HT1080 (cell line): Measurements from ENCODE around the gene RNU7-1. TPM values are rescaled to one million over a fixed set of nuclear protein-coding genes. Genes with fewer than 3 reads are reported as not detected.

Experiments
- DNase-seq: peaks from one replicate; pipeline ENCODE4 v3.0.0-alpha.2; 2015; ENCODE audit warnings: low read depth
- total RNA-seq: library from RNA; depleted of rRNA; stranded (reverse); fragments of >200 nt; shearing (Covaris generic); gene quantifications from 2 replicates; pipeline ENCODE4 v1.2.3, GENCODE V29; 2014

Gene RNU7-1
- total RNA-seq, 1 experiment from 2014 or later: not detected

GRCh38 chr12:6952121-6952862 lies 8.7 kb downstream of the RNU7-1 start:
- DNase-seq: no peak

- no peak for DNase-seq
These were observed 9.3 kb downstream of the RNU7-1 start for GRCh38 chr12:6952863-6953441.

GRCh38 chr12:6953442-6954315 lies 10.1 kb downstream of the RNU7-1 start:
- DNase-seq: peak; percentile 33

- DNase-seq: no peak
These were observed 10.9 kb downstream of the RNU7-1 start for GRCh38 chr12:6954316-6955107.

GRCh38 chr12:6955108-6956020 lies 11.7 kb downstream of the RNU7-1 start:
- DNase-seq: no peak

- no peak for DNase-seq
These were observed 12.6 kb downstream of the RNU7-1 start for GRCh38 chr12:6956021-6956727.

- DNase-seq: no peak
These were observed 13.6 kb downstream of the RNU7-1 start for GRCh38 chr12:6957151-6957701.

- DNase-seq: no peak
These were observed 14.4 kb downstream of the RNU7-1 start for GRCh38 chr12:6957741-6958608.

- DNase-seq: no peak
These were observed 15.0 kb downstream of the RNU7-1 start for GRCh38 chr12:6958609-6959057.

GRCh38 chr12:6959058-6959804 lies 15.6 kb downstream of the RNU7-1 start:
- DNase-seq: no peak

- no peak for DNase-seq
These were observed 16.4 kb downstream of the RNU7-1 start for GRCh38 chr12:6959805-6960592.

GRCh38 chr12:6960593-6961277 lies 17.1 kb downstream of the RNU7-1 start:
- DNase-seq: peak; percentile 62

- DNase-seq: peak; percentile 48
These were observed 17.7 kb downstream of the RNU7-1 start for GRCh38 chr12:6961278-6961694.

- peak; percentile 82 for DNase-seq
These were observed 18.2 kb downstream of the RNU7-1 start for GRCh38 chr12:6961695-6962284.

- DNase-seq: no peak
These were observed 18.8 kb downstream of the RNU7-1 start for GRCh38 chr12:6962285-6963015.
